PC-9 (cell line): ENCODE results near the gene COX4I2. TPM values are rescaled to one million over a fixed set of nuclear protein-coding genes. Genes with fewer than 3 reads are reported as not detected.
A peak's percentile ranks its signal among the peaks of the same experiment; 100 is the strongest.
"Not testable (repeated sequence)": the region's sequence is repeated elsewhere in the genome, so short reads cannot be mapped to it uniquely, and the experiment has no call there.

ENCODE experiments used
- BruUV-seq: library from RNA; stranded (reverse); fragments of 400-500 nt; replicated peaks from 2 replicates; lab custom pipeline; 2021; lab: Mats Ljungman, UMichigan
- CTCF ChIA-PET: fragments of 300-600 bp; sonication (Branson Sonifier 250); formaldehyde crosslinking; loops from one replicate; lab custom pipeline; 2022; ENCODE audit warnings: antibody characterized with exemption; lab: Charles Lee
- POLR2A ChIA-PET: fragments of 300-600 bp; sonication (Branson Sonifier 250); formaldehyde crosslinking; loops from one replicate; lab custom pipeline; 2022; ENCODE audit warnings: antibody characterized with exemption; ENCODE audit not compliant: unreplicated experiment; lab: Charles Lee
- DNase-seq, 2 experiments: peaks; one replicate each; pipeline versions ENCODE4 v3.0.0 to v3.0.0-alpha.2; 2015 to 2022; ENCODE audit warnings: mixed read lengths in 1 of 2
- H2AFZ ChIP-seq: fragments of 200-600 bp; sonication (generic); 2 replicates; pipeline ENCODE4 v1.8.1; 2017; ENCODE audit warnings: antibody characterized with exemption
- H3F3A ChIP-seq: fragments of 200-600 bp; sonication (generic); 2 replicates; pipeline ENCODE4 v1.8.1; 2017; ENCODE audit warnings: antibody characterized with exemption, mild to moderate bottlenecking, low read depth; ENCODE audit not compliant: insufficient read depth
- H3K27ac ChIP-seq: fragments of 200-600 bp; sonication (generic); 2 replicates; pipeline ENCODE4 v1.6.1; 2016; ENCODE audit warnings: mixed run types
- H3K27me3 ChIP-seq: fragments of 200-600 bp; sonication (generic); 2 replicates; pipeline ENCODE4 v1.6.1; 2016; ENCODE audit warnings: low read depth, mixed run types; ENCODE audit not compliant: insufficient read depth
- H3K36me3 ChIP-seq: fragments of 200-600 bp; sonication (generic); 2 replicates; pipeline ENCODE4 v1.6.1; 2016; ENCODE audit warnings: low read depth, mixed run types
- H3K4me1 ChIP-seq: fragments of 200-600 bp; sonication (generic); replicated peaks from 2 replicates; pipeline ENCODE4 v1.6.1; 2016; ENCODE audit warnings: mixed run types; ENCODE audit not compliant: insufficient read depth
- H3K4me2 ChIP-seq: fragments of 200-600 bp; sonication (generic); 2 replicates; pipeline ENCODE4 v1.6.1; 2017; ENCODE audit warnings: mixed run types
- H3K4me3 ChIP-seq: fragments of 200-600 bp; sonication (generic); 2 replicates; pipeline ENCODE4 v1.6.1; 2016; ENCODE audit warnings: mixed run types
- H3K79me2 ChIP-seq: fragments of 200-600 bp; sonication (generic); 2 replicates; pipeline ENCODE4 v1.6.1; 2017; ENCODE audit warnings: low read depth, mixed run types
- H3K9me2 ChIP-seq: fragments of 200-600 bp; sonication (generic); 2 replicates; pipeline ENCODE4 v1.8.1; 2017; ENCODE audit warnings: mild to moderate bottlenecking; ENCODE audit not compliant: insufficient read depth
- H3K9me3 ChIP-seq: fragments of 200-600 bp; sonication (generic); 2 replicates; pipeline ENCODE4 v1.8.1; 2016; ENCODE audit warnings: low read depth; ENCODE audit not compliant: insufficient read depth
- H4K20me1 ChIP-seq: fragments of 200-600 bp; sonication (generic); 2 replicates; pipeline ENCODE4 v1.8.1; 2017; ENCODE audit not compliant: insufficient read depth
- EZH2 ChIP-seq: fragments of 200-600 bp; sonication (generic); IDR thresholded peaks from 2 replicates; pipeline ENCODE4 v1.8.0; 2017; ENCODE audit warnings: antibody characterized with exemption, low read depth
- intact Hi-C: fragments of 100-400 bp; cut with micrococcal nuclease; formaldehyde crosslinking; loops from one replicate; pipeline ENCODE4 v1.10.0; 2022; ENCODE audit not compliant: unreplicated experiment
- total RNA-seq: library from RNA; stranded (reverse); gene quantifications from 2 replicates; pipeline ENCODE4 v1.2.3, GENCODE V29; 2021
- TF ChIP-seq, protein P1 (sequence below): fragments of 200-600 bp; sonication (generic); conservative IDR thresholded peaks from 2 replicates; pipeline ENCODE4 v1.6.1; 2017; ENCODE audit warnings: mixed run types, antibody characterized with exemption, mild to moderate bottlenecking, moderate library complexity

Gene COX4I2
- total RNA-seq, 1 experiment from 2014 or later = not detected

- Histone ChIP-seq H3K27me3 (no peaks in the 10 kb centered on the region), H4K20me1 (peaks cover 5% of the 10 kb centered on the region; the same call in 1 of the 2 replicates), H3K9me3 (no peaks in the 10 kb centered on the region), H2AFZ (no peak overlapping the region), H3K4me2 (peak overlapping the region; percentile 90), H3K9me2 (no peaks in the 10 kb centered on the region), H3K79me2 (peaks cover 37% of the 10 kb centered on the region), H3K27ac (peak overlapping the region; percentile 96), H3K4me3 (peak overlapping the region; percentile 97; the same call in 1 of the 2 replicates), H3K4me1 (peaks cover 59% of the 10 kb centered on the region), H3K36me3 (peaks cover 8% of the 10 kb centered on the region; the same call in 1 of the 2 replicates), H3F3A (peaks cover 77% of the 10 kb centered on the region)
- ChIA-PET CTCF (interaction anchor here (7.2 kb wide), 1 partner anchor 43 kb away, joined by 407 read pairs; no protein-coding TSS in a partner anchor), POLR2A (interaction anchor here (0.5 to 1.6 kb wide), 8 partner anchors 15 to 115 kb away, joined by 3 to 21 read pairs (median 8); no protein-coding TSS in a partner anchor)
- TF ChIP-seq EZH2 = no peak
- TF ChIP-seq, protein P1, sequence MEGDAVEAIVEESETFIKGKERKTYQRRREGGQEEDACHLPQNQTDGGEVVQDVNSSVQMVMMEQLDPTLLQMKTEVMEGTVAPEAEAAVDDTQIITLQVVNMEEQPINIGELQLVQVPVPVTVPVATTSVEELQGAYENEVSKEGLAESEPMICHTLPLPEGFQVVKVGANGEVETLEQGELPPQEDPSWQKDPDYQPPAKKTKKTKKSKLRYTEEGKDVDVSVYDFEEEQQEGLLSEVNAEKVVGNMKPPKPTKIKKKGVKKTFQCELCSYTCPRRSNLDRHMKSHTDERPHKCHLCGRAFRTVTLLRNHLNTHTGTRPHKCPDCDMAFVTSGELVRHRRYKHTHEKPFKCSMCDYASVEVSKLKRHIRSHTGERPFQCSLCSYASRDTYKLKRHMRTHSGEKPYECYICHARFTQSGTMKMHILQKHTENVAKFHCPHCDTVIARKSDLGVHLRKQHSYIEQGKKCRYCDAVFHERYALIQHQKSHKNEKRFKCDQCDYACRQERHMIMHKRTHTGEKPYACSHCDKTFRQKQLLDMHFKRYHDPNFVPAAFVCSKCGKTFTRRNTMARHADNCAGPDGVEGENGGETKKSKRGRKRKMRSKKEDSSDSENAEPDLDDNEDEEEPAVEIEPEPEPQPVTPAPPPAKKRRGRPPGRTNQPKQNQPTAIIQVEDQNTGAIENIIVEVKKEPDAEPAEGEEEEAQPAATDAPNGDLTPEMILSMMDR = no peak
- intact Hi-C loops = loop anchor here (1.0 kb wide), 1 partner anchor 15 kb away; no protein-coding TSS in a partner anchor
- DNase-seq = peak; percentile 86 to 95
- no TSS peak for BruUV-seq
These were observed 29.3 kb upstream of the COX4I2 start for GRCh38 chr20:31608251-31608945.

DNA sequence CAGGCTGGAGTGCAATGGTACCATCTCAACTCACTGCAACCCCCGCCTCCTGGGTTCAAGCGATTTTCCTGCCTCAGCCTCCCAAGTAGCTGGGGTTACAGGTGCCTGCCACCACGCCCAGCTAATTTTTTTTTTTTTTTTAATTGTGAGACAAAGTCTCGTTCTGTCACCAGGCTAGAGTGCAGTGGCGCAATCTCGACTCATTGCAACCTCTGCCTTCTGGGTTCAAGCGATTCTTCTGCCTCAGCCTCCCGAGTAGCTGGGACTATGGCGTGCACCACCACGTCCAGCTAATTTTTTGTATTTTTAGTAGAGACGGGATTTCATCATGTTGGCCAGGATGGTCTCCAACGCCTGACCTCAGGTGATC, 25.5 kb upstream of the COX4I2 start:
- not testable (repeated sequence) for H3K27me3 ChIP-seq, BruUV-seq, H3K36me3 ChIP-seq, H4K20me1 ChIP-seq, DNase-seq, H3K9me3 ChIP-seq, H3K79me2 ChIP-seq, H3K9me2 ChIP-seq, H2AFZ ChIP-seq, H3K4me3 ChIP-seq
- Histone ChIP-seq H3F3A (peaks cover 48% of the 10 kb centered on the region), H3K27ac (peak overlapping the region; percentile 96), H3K4me1 (peaks cover 49% of the 10 kb centered on the region), H3K4me2 (peak overlapping the region; percentile 34)
- POLR2A ChIA-PET = interaction anchor here (0.7 to 3.3 kb wide), 4 partner anchors 19 to 57 kb away, joined by 24 to 70 read pairs (median 41); no protein-coding TSS in a partner anchor
- CTCF ChIA-PET = interaction anchor here (0.6 to 7.2 kb wide), 16 partner anchors 8 to 353 kb away, joined by 3 to 407 read pairs (median 5); partner anchors contain the start of gene ID1
- intact Hi-C loops = loop anchor here (2.0 kb wide), 2 partner anchors 151 to 299 kb away; no protein-coding TSS in a partner anchor

DNA sequence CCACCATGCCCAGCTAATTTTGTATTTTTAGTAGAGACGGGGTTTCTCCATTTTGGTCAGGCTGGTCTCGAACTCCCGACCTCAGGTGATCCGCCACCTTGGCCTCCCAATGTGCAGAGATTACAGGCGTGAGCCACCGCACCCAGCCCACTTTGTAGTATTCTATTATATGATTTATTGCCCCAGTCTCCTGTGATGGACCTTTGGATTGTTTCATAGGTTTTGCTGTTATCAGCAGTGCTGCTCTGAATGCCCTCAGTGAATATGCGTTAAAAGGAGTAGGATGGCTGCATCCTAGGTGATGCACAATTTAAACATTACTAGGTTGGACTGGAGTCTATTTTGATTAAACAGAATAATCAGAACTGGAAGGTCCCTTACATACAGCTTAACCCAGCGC, 22.3 kb upstream of the COX4I2 start:
- no peak overlapping the region for H3K27ac ChIP-seq
- H3K4me3 ChIP-seq = no peak overlapping the region
- BruUV-seq = no TSS peak
- H3K4me1 ChIP-seq = peaks cover 20% of the 10 kb centered on the region
- H3F3A ChIP-seq = peaks cover 18% of the 10 kb centered on the region
- POLR2A ChIA-PET = no interaction called here
- no peak for DNase-seq
- no peak overlapping the region for H3K4me2 ChIP-seq
- H3K36me3 ChIP-seq = no peaks in the 10 kb centered on the region
- CTCF ChIA-PET = interaction anchor here (0.9 kb wide), 1 partner anchor 113 kb away, joined by 3 read pairs; no protein-coding TSS in a partner anchor
- no peak overlapping the region for H2AFZ ChIP-seq
- no peaks in the 10 kb centered on the region for H3K27me3 ChIP-seq
- H3K9me2 ChIP-seq = no peaks in the 10 kb centered on the region
- H3K9me3 ChIP-seq = no peaks in the 10 kb centered on the region
- intact Hi-C loops = no loop called here
- TF ChIP-seq EZH2 = no peak
- TF ChIP-seq, protein P1 = no peak
- H4K20me1 ChIP-seq = no peaks in the 10 kb centered on the region
- no peaks in the 10 kb centered on the region for H3K79me2 ChIP-seq
